H7 (cell line): Measurements from ENCODE around the gene DEGS2. TPM values are rescaled to one million over a fixed set of nuclear protein-coding genes. Genes with fewer than 3 reads are reported as not detected.
A peak's percentile ranks its signal among the peaks of the same experiment; 100 is the strongest.
"Not testable (repeated sequence)": the region's sequence is repeated elsewhere in the genome, so short reads cannot be mapped to it uniquely, and the experiment has no call there.

Experiments
- DNase-seq: peaks from one replicate; pipeline ENCODE4 v3.0.0; 2012
- H3K27me3 ChIP-seq: 2 replicates; pipeline ENCODE4 v1.6.0; 2011; ENCODE audit warnings: mild to moderate bottlenecking, low read length; ENCODE audit not compliant: control insufficient read depth, insufficient read depth
- H3K36me3 ChIP-seq: replicated peaks from 2 replicates; pipeline ENCODE4 v1.5.1; 2011; ENCODE audit warnings: low read length; ENCODE audit not compliant: control insufficient read depth, insufficient read depth
- H3K4me3 ChIP-seq: 2 replicates; pipeline ENCODE4 v1.5.1; 2011; ENCODE audit warnings: low read depth, mild to moderate bottlenecking, control low read depth, low read length, moderate library complexity; ENCODE audit not compliant: insufficient read depth
- total RNA-seq: library from RNA; depleted of rRNA; stranded (reverse); fragments of >200 nt; shearing (Covaris generic); gene quantifications from 2 replicates; pipeline ENCODE4 v1.2.3, GENCODE V29; 2014

Gene DEGS2
- total RNA-seq, 1 experiment from 2014 or later: not detected

GRCh38 chr14:100191584-100192249 lies 32.3 kb upstream of the DEGS2 start:
- Histone ChIP-seq H3K36me3 (no peaks in the 10 kb centered on the region), H3K4me3 (no peak overlapping the region), H3K27me3 (no peaks in the 10 kb centered on the region)
- no peak for DNase-seq

GRCh38 chr14:100190126-100190525 lies 30.7 kb upstream of the DEGS2 start:
- Histone ChIP-seq H3K27me3 (no peaks in the 10 kb centered on the region), H3K36me3 (no peaks in the 10 kb centered on the region), H3K4me3 (no peak overlapping the region)
- DNase-seq: no peak

- no peaks in the 10 kb centered on the region for H3K36me3 ChIP-seq
- DNase-seq: no peak
- no peaks in the 10 kb centered on the region for H3K27me3 ChIP-seq
- no peak overlapping the region for H3K4me3 ChIP-seq
Observed at GRCh38 chr14:100188392-100189030, 29.1 kb upstream of the DEGS2 start.

GRCh38 chr14:100187247-100187833 lies 27.9 kb upstream of the DEGS2 start:
- peak; percentile 55 for DNase-seq
- Histone ChIP-seq H3K36me3 (no peaks in the 10 kb centered on the region), H3K4me3 (no peak overlapping the region), H3K27me3 (no peaks in the 10 kb centered on the region)

GRCh38 chr14:100181876-100182551 lies 22.6 kb upstream of the DEGS2 start:
- not testable (repeated sequence) for H3K27me3 ChIP-seq, H3K36me3 ChIP-seq, H3K4me3 ChIP-seq, DNase-seq

- H3K27me3 ChIP-seq, H3K36me3 ChIP-seq, H3K4me3 ChIP-seq, DNase-seq: not testable (repeated sequence)
Observed at GRCh38 chr14:100180671-100181070, 21.2 kb upstream of the DEGS2 start.

- Histone ChIP-seq H3K36me3 (no peaks in the 10 kb centered on the region), H3K4me3 (no peak overlapping the region), H3K27me3 (no peaks in the 10 kb centered on the region)
- peak; percentile 16 for DNase-seq
Observed at GRCh38 chr14:100178691-100179090, 19.2 kb upstream of the DEGS2 start.

GRCh38 chr14:100176811-100177327 lies 17.4 kb upstream of the DEGS2 start:
- peak; percentile 29 for DNase-seq
- Histone ChIP-seq H3K36me3 (no peaks in the 10 kb centered on the region), H3K4me3 (no peak overlapping the region), H3K27me3 (no peaks in the 10 kb centered on the region)

- peak; percentile 55 for DNase-seq
- Histone ChIP-seq H3K27me3 (no peaks in the 10 kb centered on the region), H3K4me3 (no peak overlapping the region), H3K36me3 (no peaks in the 10 kb centered on the region)
Observed at GRCh38 chr14:100173353-100173752, 13.9 kb upstream of the DEGS2 start.

GRCh38 chr14:100172811-100173210 lies 13.4 kb upstream of the DEGS2 start:
- H3K4me3 ChIP-seq: no peak overlapping the region
- no peaks in the 10 kb centered on the region for H3K36me3 ChIP-seq
- no peaks in the 10 kb centered on the region for H3K27me3 ChIP-seq
- DNase-seq: peak; percentile 16

- Histone ChIP-seq H3K36me3 (no peaks in the 10 kb centered on the region), H3K27me3 (no peaks in the 10 kb centered on the region), H3K4me3 (no peak overlapping the region)
- no peak for DNase-seq
Observed at GRCh38 chr14:100170880-100171279, 11.4 kb upstream of the DEGS2 start.

- no peaks in the 10 kb centered on the region for H3K36me3 ChIP-seq
- H3K27me3 ChIP-seq: no peaks in the 10 kb centered on the region
- DNase-seq: no peak
- no peak overlapping the region for H3K4me3 ChIP-seq
Observed at GRCh38 chr14:100168506-100168905, 9.1 kb upstream of the DEGS2 start.

GRCh38 chr14:100165831-100166440 lies 6.5 kb upstream of the DEGS2 start:
- DNase-seq: peak; percentile 71
- Histone ChIP-seq H3K36me3 (no peaks in the 10 kb centered on the region), H3K4me3 (no peak overlapping the region; the same call in 1 of the 2 replicates), H3K27me3 (peaks cover 5% of the 10 kb centered on the region)

GRCh38 chr14:100165376-100165775 lies 5.9 kb upstream of the DEGS2 start:
- H3K36me3 ChIP-seq: no peaks in the 10 kb centered on the region
- H3K27me3 ChIP-seq: peaks cover 11% of the 10 kb centered on the region
- no peak overlapping the region; the same call in 1 of the 2 replicates for H3K4me3 ChIP-seq
- DNase-seq: peak; percentile 92
